OCI-LY3 (cell line): Measurements from ENCODE around the gene ARHGEF11.

ENCODE experiments used
- EZH2phosphoT487 ChIP-seq: fragments of 200-600 bp; shearing (Covaris generic); IDR thresholded peaks from 2 replicates; pipeline ENCODE4 v1.6.1; 2018; ENCODE audit warnings: antibody characterized with exemption, mixed run types, low read depth
- TF ChIP-seq, protein P1 (sequence below): fragments of 200-600, 300-600 bp; sonication (generic); IDR thresholded peaks from 2 replicates; pipeline ENCODE4 v1.5.1; 2014; ENCODE audit warnings: antibody characterized with exemption, low read length, low read depth

DNA sequence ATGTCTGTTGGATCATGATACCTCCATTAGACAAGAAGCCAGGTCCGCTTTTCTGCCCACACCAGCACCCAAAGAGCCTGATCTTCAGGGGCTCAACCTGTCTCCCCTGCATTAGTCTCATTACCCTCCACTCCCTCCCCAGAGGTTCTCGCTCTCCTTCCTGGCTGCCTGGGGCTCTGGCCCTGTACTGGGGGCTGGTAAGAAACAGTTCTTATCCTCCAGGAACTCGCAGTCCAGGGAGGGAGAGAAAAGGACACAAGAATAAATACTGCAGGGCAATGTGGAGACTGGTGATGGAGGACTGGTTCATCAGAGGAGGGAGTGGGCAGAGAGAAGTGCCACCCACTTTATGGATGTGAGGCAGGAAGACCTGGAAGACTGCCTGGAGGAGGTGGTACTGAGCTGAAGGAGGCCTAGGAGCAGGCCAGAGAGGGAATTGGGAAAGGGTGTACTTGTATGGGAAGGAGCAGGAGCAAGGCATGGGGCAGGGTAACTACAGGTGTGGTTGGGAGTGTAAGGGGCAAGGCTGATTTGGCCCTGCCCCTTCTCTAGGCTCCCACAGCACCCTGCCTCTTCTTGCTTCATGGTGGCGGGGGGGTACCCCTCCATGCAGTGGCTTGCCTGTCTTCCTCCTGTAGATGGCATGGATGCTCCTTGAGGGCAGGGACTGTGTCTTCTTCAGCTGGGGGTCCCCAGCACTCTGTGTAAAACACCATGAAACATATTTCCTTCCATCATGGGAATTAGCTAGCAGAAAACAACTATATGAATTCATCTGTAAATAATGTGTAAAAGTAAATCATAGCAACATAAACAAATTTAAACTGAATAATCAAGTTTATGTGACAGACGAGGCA, 120.2 kb downstream of the ARHGEF11 start:
- TF ChIP-seq, protein P1, sequence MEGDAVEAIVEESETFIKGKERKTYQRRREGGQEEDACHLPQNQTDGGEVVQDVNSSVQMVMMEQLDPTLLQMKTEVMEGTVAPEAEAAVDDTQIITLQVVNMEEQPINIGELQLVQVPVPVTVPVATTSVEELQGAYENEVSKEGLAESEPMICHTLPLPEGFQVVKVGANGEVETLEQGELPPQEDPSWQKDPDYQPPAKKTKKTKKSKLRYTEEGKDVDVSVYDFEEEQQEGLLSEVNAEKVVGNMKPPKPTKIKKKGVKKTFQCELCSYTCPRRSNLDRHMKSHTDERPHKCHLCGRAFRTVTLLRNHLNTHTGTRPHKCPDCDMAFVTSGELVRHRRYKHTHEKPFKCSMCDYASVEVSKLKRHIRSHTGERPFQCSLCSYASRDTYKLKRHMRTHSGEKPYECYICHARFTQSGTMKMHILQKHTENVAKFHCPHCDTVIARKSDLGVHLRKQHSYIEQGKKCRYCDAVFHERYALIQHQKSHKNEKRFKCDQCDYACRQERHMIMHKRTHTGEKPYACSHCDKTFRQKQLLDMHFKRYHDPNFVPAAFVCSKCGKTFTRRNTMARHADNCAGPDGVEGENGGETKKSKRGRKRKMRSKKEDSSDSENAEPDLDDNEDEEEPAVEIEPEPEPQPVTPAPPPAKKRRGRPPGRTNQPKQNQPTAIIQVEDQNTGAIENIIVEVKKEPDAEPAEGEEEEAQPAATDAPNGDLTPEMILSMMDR, result peak; percentile 12; the same call in 1 of the 2 replicates
- TF ChIP-seq EZH2phosphoT487, result no peak
